ENCODE data around the gene INS. TPM values are rescaled to one million over a fixed set of nuclear protein-coding genes. Genes with fewer than 3 reads are reported as not detected.

Gene INS
- total and polyA plus RNA-seq, 7 donors: 0.65 to 2.8 TPM; not detected in 5

DNA sequence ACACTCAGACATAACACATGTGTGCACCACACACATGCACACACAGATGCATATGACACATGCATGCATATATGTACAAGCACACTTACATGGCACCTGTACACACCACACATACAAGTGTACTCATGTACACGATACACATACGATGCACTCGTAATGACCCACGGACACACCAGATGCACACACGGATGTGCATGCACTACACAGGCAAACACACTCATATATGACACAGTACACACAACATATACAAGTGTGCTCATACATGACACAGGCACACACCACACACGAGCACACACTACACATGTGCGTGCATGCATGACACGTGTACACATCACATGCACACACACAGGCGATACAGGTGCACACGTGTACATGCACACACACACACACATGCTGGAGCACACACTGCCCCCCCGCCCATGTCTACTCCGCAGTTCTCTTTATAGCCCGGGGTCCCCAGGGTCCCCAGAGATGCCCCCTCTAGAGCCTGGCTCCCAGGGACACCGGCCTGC, 15.4 kb upstream of the INS start:
- H3K4me3 ChIP-seq: no peak overlapping the region
- H3K27ac ChIP-seq: no peak overlapping the region
- no peaks in the 10 kb centered on the region for H3K4me1 ChIP-seq
- intact Hi-C loops (cut with DNase I): no loop called here
- TF ChIP-seq, protein P1, sequence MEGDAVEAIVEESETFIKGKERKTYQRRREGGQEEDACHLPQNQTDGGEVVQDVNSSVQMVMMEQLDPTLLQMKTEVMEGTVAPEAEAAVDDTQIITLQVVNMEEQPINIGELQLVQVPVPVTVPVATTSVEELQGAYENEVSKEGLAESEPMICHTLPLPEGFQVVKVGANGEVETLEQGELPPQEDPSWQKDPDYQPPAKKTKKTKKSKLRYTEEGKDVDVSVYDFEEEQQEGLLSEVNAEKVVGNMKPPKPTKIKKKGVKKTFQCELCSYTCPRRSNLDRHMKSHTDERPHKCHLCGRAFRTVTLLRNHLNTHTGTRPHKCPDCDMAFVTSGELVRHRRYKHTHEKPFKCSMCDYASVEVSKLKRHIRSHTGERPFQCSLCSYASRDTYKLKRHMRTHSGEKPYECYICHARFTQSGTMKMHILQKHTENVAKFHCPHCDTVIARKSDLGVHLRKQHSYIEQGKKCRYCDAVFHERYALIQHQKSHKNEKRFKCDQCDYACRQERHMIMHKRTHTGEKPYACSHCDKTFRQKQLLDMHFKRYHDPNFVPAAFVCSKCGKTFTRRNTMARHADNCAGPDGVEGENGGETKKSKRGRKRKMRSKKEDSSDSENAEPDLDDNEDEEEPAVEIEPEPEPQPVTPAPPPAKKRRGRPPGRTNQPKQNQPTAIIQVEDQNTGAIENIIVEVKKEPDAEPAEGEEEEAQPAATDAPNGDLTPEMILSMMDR (IDR thresholded peaks at IDR 0.05): no peak
- no peaks in the 10 kb centered on the region for H3K9me3 ChIP-seq
- ATAC-seq: no peak
- 91 to 94% (median 94%) methylated on average over 14 of the region's 14 CpGs for WGBS, 3 donors
- peaks cover 0 to 50% (median 10%) of the 10 kb centered on the region in 3 donors for H3K27me3 ChIP-seq (ENCODE audit: insufficient read depth in 3 of 3, low read length in 2 of 3)
- no peak for DNase-seq
- no peaks in the 10 kb centered on the region for H3K36me3 ChIP-seq (ENCODE audit: insufficient read depth in 1 of 2, low read depth in 1 of 2)

DNA sequence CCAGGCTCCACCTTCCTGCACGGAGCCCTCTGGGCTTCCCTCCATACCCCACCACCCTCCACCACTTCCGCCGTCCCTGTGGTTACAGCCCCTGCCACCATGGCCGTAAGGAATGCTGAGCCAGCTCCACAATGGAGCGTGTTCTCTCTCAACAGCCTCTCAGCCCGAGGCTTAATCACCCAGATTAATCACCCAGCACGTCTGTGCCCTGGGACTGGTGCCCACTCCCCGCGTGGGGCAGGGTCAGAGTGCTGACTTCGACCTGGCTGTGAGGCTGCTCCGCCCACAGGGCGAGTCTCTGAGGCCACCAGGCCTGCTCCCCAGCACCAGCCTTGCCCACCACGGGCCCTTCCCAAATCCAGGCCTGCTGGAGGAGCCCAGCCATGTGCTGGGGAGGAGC, 14.7 kb upstream of the INS start:
- 38 to 55% (median 40%) methylated on average over 12 to 13 of the region's 13 CpGs for WGBS, 3 donors
- H3K4me1 ChIP-seq: no peaks in the 10 kb centered on the region
- TF ChIP-seq, protein P1 (IDR thresholded peaks at IDR 0.05): no peak
- intact Hi-C loops (cut with DNase I): no loop called here
- DNase-seq (no peak), ATAC-seq (no peak)
- H3K4me3 ChIP-seq: no peak overlapping the region
- H3K27me3 ChIP-seq (ENCODE audit: insufficient read depth in 3 of 3, low read length in 2 of 3): peaks cover 0 to 51% (median 7%) of the 10 kb centered on the region in 3 donors
- H3K27ac ChIP-seq: no peak overlapping the region
- no peaks in the 10 kb centered on the region for H3K9me3 ChIP-seq
- H3K36me3 ChIP-seq (ENCODE audit: insufficient read depth in 1 of 2, low read depth in 1 of 2): no peaks in the 10 kb centered on the region

DNA sequence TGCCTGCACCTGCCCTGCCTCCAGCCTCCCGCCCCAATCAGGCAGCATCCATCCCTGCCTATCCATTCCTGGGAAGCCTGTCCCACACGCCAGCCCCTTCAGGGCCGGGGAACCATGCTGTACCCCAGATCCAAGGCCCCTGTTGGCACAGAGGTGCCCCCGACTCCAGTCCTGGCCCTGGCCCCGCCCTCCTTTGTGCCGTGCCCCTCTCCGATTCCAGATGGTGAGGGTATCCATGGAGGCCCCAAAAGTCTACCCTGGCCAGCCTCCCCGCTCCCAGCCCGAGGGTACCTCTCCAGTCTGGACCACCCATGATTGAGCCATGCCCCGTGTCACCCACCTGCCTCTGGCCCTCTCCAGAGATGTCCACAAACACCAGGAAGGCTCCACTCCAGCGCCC, 13.4 kb upstream of the INS start:
- H3K36me3 ChIP-seq (ENCODE audit: insufficient read depth in 1 of 2, low read depth in 1 of 2): no peaks in the 10 kb centered on the region
- WGBS, 3 donors: 84 to 89% (median 86%) methylated on average over 11 of the region's 11 CpGs
- H3K4me1 ChIP-seq: no peaks in the 10 kb centered on the region
- ATAC-seq (no peak), DNase-seq (no peak)
- no peaks in the 10 kb centered on the region for H3K9me3 ChIP-seq
- intact Hi-C loops (cut with DNase I): no loop called here
- H3K4me3 ChIP-seq: no peak overlapping the region
- no peak overlapping the region for H3K27ac ChIP-seq
- peaks cover 0 to 49% (median 11%) of the 10 kb centered on the region in 3 donors for H3K27me3 ChIP-seq (ENCODE audit: insufficient read depth in 3 of 3, low read length in 2 of 3)
- TF ChIP-seq, protein P1 (IDR thresholded peaks at IDR 0.05): no peak

DNA sequence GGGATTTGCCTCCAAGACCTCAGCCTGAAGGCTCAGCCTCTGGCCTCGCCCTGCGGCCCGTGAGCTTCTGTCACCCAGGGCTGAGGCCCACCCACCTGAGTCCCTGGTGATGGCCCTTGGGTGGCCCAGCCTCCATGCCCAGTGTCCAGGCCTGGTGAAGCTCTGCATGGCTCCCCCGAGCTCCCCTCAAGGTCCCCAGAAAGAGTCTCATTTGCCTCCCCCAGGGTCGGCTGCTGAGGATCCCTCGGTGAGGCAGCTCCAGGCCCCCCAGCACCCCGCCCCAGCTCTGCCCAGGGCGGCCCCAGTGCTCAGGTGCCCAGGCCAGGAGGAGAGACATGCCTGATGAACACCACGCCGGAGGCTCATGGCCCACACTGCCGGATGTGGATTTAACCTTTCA, 12.8 kb upstream of the INS start:
- H3K27me3 ChIP-seq (ENCODE audit: insufficient read depth in 3 of 3, low read length in 2 of 3): peaks cover 0 to 49% (median 11%) of the 10 kb centered on the region in 3 donors
- intact Hi-C loops (cut with DNase I): no loop called here
- WGBS, 3 donors: 54 to 78% (median 74%) methylated on average over 11 of the region's 11 CpGs

More for the DNA sequence above, 12.8 kb upstream of the INS start:
- no peaks in the 10 kb centered on the region for H3K4me1 ChIP-seq
- H3K36me3 ChIP-seq (ENCODE audit: insufficient read depth in 1 of 2, low read depth in 1 of 2): no peaks in the 10 kb centered on the region
- TF ChIP-seq, protein P1 (IDR thresholded peaks at IDR 0.05): no peak
- H3K27ac ChIP-seq: no peak overlapping the region
- DNase-seq: no peak
- no peak for ATAC-seq
- no peak overlapping the region for H3K4me3 ChIP-seq
- H3K9me3 ChIP-seq: no peaks in the 10 kb centered on the region

All from psoas muscle (tissue), 8 donors.